ENCODE results near the gene NLRP6.
"Not testable (repeated sequence)": the region's sequence is repeated elsewhere in the genome, so short reads cannot be mapped to it uniquely, and the experiment has no call there.

The NLRP6 gene

DNA sequence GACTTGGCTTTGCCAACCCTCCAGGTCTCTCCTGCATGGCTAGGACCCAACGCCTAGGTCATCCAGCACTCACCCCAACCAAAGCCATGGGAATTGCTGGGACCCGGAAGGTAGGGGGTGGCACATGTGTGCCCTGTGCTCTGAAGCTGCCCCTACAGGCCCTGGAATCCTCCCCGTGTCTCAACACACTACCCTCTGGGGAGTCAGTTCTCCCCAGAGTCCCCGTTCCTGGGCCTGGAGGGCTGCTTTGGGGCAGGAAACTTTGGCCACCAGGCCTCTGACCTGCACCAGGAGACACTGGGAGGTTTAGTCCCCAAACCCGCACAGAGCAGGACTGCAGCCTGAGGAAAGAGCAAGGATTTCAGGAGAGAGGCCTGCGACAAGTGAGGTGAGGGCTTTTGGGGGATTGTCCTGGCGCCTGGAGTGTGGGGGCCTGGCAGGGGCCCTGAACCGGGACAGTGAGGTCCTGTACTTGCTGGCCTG lies 35.1 kb downstream of the NLRP6 start:
- no peak overlapping the region for H3K4me3 ChIP-seq (ENCODE audit: low read length)
- TF ChIP-seq, protein P1, sequence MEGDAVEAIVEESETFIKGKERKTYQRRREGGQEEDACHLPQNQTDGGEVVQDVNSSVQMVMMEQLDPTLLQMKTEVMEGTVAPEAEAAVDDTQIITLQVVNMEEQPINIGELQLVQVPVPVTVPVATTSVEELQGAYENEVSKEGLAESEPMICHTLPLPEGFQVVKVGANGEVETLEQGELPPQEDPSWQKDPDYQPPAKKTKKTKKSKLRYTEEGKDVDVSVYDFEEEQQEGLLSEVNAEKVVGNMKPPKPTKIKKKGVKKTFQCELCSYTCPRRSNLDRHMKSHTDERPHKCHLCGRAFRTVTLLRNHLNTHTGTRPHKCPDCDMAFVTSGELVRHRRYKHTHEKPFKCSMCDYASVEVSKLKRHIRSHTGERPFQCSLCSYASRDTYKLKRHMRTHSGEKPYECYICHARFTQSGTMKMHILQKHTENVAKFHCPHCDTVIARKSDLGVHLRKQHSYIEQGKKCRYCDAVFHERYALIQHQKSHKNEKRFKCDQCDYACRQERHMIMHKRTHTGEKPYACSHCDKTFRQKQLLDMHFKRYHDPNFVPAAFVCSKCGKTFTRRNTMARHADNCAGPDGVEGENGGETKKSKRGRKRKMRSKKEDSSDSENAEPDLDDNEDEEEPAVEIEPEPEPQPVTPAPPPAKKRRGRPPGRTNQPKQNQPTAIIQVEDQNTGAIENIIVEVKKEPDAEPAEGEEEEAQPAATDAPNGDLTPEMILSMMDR (conservative IDR thresholded peaks at IDR 0.05; ENCODE audit: low read depth, low read length) = no peak
- DNase-seq (ENCODE audit: low read depth) = no peak

DNA sequence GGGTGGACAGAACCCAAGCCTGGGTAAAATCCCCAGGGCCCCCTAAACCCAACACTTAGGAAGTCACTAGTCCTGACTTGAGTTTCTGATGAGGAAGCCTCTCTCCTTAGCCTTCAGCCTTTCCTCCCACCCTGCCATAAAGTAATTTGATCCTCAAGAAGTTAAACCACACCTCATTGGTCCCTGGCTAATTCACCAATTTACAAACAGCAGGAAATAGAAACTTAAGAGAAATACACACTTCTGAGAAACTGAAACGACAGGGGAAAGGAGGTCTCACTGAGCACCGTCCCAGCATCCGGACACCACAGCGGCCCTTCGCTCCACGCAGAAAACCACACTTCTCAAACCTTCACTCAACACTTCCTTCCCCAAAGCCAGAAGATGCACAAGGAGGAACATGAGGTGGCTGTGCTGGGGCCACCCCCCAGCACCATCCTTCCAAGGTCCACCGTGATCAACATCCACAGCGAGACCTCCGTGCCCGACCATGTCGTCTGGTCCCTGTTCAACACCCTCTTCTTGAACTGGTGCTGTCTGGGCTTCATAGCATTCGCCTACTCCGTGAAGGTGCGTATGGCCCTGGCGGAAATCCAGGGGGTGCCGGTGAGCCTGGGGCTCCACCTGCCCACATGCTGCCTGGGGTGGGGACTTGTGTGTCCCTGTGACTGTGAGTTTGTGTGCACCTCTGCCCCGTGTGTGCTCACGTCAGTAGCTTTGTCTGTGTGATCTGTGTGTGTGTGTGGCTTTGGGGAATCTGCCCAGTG lies 35.8 kb downstream of the NLRP6 start, which contains the start of gene IFITM1:
TSS of gene IFITM1 (plus strand) at position 254 of the 767 bp plus-strand sequence. CDS start at position 385, 131 bp downstream.
- TF ChIP-seq, protein P1 (conservative IDR thresholded peaks at IDR 0.05; ENCODE audit: low read depth, low read length) = no peak
- no peak for DNase-seq (ENCODE audit: low read depth)
- no peak within 1 kb of the TSS for H3K4me3 ChIP-seq (ENCODE audit: low read length)

DNA sequence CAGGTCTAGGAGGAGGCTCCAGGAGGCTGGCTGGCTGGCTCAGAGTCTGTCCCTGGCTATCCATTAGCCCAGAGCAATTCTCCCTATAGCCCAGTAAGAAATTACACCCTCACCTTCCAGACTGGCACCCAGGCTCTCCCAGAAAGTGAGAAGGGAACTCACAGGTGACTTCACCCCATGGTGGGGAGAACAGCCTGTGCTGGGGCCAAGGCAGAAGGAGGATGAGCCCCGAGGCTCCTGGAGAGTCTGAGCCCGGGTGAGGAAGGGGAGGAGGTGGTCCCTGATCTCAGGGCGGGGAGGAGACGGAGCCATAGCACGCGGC lies 36.3 kb downstream of the NLRP6 start:
- not testable (repeated sequence) for H3K4me3 ChIP-seq (ENCODE audit: low read length); DNase-seq (ENCODE audit: low read depth)

DNA sequence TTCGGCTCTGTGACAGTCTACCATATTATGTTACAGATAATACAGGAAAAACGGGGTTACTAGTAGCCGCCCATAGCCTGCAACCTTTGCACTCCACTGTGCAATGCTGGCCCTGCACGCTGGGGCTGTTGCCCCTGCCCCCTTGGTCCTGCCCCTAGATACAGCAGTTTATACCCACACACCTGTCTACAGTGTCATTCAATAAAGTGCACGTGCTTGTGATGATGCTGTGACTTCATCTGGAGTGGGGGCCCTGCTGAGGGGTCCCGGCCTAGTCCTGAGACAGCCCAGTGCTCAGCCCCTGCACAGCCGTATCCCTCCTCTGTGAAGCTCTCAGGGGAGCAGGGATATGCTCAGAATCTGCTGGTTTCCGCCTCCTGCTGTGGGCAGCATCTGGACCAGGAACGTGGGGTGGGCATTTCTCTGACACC lies 36.9 kb downstream of the NLRP6 start:
- DNase-seq (ENCODE audit: low read depth) = no peak
- TF ChIP-seq, protein P1 (conservative IDR thresholded peaks at IDR 0.05; ENCODE audit: low read depth, low read length) = no peak
- H3K4me3 ChIP-seq (ENCODE audit: low read length) = no peak overlapping the region

DNA sequence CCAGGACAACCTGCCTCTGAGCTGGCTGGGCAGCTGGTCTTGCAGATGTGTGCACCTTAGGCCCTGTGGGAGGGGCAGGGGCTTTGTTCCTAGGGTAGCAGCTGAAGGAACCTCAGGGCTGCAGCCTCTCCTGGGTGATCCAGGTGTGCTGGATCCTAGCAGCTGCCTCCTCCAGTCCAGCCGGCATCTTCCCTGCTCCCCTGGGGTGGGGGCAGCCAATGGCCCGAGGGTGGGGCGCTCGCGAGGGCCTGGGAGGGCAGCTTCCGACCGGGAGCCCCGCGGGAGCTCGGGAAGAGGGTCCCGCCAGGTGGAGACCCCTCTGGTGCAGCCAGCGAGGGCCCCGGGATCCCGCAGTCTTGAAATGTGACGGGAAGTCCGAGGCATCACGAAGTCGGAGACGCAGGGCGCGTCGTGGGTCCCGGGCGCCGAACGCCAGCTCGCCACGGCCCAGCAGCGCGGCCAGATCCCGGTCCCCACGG lies 37.3 kb downstream of the NLRP6 start:
- H3K4me3 ChIP-seq (ENCODE audit: low read length) = no peak overlapping the region
- TF ChIP-seq, protein P1 (conservative IDR thresholded peaks at IDR 0.05; ENCODE audit: low read depth, low read length) = no peak

DNA sequence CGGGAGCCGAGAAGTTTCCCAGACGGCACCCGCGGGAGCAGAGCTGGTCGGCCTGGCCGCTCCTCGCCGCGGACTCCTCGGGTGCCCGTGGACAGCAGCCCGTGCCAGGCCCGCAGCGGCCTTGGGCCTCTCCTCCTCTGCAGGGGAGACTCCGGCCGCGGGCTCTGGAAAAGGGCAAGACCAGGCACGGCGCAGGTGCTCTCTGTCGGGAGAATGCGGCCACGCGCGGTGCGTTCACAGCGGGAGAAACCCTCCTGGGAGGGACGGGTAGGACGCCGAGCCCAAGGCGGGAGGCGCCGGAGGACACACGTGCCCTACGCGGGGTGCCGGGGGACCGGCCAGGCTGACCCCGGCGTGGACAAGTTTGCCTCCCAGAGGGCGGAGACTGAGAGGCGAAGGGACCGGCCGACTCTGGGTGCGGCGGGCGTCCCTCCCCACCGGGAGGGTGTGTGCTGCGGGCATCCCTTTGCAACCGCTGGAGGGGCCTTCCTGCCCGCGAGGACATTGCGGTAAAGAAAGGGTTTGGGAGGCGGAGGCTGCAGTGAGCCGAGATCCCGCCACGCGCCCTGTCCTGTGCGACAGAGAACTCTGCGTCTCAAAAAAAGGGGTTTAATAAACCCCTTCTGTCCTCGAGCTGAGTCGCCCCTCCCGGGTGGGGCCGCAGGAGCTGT lies 38.0 kb downstream of the NLRP6 start:
- H3K4me3 ChIP-seq (ENCODE audit: low read length) = peak overlapping the region; percentile 8
- TF ChIP-seq, protein P1 (conservative IDR thresholded peaks at IDR 0.05; ENCODE audit: low read depth, low read length) = no peak
- DNase-seq (ENCODE audit: low read depth) = no peak

More for the DNA sequence above, 37.3 kb downstream of the NLRP6 start:
- DNase-seq (ENCODE audit: low read depth) = no peak

DNA sequence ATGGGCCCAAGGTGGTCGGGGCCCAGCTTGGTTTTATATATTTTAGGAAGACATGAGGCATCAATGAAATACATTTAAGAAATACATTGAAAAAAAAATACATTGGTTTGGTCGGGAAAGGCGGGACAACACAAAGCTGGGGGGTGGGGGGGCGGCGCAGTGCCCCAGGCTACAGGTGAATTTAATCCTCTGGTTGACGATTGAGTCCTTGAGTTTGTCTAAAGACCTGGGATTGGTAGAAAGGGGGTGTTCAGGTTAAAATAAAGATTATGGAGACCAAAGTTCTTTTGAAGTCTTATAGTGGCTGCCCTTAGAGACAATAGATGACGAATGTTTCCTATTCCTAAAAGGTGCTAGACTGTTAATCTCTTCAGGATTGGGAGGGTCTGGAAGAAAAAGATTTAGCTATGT lies 38.7 kb downstream of the NLRP6 start:
- DNase-seq (ENCODE audit: low read depth) = no peak
- H3K4me3 ChIP-seq (ENCODE audit: low read length) = no peak overlapping the region
- TF ChIP-seq, protein P1 (conservative IDR thresholded peaks at IDR 0.05; ENCODE audit: low read depth, low read length) = no peak

DNA sequence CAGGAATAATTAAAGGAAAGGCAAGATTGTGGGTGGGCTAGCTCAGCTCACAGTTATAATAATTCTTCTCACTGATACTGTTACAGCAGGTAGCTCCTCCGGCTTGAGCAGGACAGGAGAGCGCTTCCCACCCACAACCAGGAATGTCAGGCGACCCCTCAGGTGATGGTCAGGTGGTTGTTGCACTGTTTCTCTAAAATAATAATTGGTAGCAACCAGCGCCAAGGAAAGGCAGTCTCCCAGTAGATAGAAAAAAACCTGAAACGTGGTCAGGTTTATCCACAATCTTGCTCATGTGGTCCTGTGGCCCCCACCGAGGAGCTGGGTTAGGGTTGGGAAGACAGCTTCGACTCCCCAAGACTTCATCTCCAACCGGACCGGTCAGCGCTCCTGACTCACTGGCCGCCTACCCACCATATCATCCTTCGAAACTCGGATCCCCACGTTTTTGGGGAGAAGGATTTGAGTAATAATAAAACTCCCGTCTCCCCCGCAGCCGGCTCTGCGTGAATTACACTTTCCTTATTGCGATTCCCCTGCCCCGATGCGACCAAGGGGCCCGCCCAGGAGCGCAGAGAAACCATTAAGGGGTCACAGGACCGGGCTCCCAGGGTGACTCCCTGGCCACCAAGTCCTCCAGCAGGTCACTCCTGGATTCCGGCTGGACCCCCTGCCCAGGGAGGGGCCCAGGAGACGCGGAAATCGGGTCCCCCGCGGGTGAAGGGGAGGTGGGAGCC lies 39.6 kb downstream of the NLRP6 start:
- not testable (repeated sequence) for DNase-seq (ENCODE audit: low read depth); H3K4me3 ChIP-seq (ENCODE audit: low read length)

DNA sequence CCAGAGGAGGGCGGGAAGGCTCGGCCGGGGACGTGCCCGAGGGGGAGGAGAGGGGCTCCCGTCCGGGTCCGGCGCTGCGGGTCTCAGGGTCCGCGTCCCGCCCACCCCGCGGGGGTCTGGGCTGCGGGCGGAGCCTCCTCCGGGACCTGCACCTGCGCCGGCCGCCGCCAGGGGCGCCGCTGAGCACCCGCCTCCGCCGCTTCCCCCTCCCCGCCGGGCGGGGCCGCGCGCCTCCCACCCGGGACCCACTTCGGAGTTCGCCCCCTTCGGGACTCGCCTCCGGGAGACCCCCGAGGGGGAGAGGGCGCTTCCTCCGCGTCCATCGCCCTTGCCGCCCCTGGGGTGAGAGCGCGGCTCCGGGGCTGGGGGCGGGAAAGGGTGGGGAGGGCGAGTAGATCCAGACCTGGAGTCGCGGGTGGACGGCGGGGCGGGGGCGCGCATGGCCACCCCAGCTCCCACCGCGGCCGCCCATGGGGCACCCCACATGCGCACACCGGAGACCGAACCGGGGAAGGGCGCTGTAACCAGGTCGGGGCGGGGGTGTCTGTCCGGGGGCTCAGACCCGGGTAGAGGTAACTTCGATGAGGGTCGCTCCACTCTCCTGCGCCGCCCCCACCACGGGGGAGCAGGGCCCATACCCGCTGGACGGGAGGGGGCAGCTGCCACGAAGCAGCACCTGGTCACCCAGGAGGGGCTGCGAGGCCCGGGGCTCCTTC lies 40.4 kb downstream of the NLRP6 start:
- not testable (repeated sequence) for DNase-seq (ENCODE audit: low read depth)
- peak overlapping the region; percentile 41 for H3K4me3 ChIP-seq (ENCODE audit: low read length)

Measured in retinal pigment epithelial cell (primary cell).